HG02610 (cell line): ENCODE data around the gene SLC25A38.

Experiments used
- ATAC-seq: cut with Tn5 transposase; IDR thresholded peaks from one replicate; pipeline ENCODE4 v1.9.1; 2021; ENCODE audit warnings: mild to moderate bottlenecking, moderate library complexity; ENCODE audit not compliant: unreplicated experiment

Gene SLC25A38

GRCh38 chr3:39428745-39429201 is 45.6 kb downstream of the SLC25A38 start:
- no peak for ATAC-seq

DNA sequence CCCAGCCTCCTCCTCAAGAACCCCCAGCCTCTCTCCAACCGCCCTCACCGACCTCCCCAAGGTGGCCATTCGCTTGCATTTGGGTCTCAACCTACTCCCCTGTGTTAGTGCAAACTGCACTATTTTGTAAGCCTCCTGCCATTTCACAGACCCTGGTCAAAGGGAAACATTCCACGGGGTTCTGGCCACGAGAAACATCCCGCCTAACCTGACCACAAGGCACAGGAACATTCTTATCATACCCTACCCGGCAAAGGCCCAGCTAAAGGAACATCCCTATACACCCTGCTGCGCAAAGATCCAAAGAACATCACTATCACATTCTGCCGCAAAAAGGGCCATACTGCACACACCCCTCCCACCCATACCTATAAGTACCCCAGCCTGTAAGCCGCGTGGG is 46.3 kb downstream of the SLC25A38 start:
- no peak for ATAC-seq

DNA sequence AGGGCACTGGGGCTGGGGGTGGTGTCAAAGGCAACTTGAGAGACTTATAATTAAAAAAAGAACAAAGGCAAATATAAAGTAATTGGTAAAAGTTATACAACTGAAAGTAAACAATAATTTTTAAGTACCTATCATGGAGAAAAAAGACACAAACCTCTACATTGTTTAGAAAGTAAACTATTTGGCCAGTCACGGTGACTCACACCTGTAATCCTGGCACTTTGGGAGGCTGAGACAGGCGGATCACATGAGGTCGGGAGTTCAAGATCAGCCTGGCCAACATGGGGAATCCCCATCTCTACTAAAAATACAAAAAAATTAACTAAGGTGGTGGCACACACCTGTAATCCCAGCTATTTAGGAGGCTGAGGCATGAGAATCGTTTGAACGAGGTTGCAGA is 49.2 kb downstream of the SLC25A38 start:
- no peak for ATAC-seq

GRCh38 chr3:39433642-39434041 is 50.5 kb downstream of the SLC25A38 start:
- no peak for ATAC-seq

GRCh38 chr3:39434574-39434973 is 51.4 kb downstream of the SLC25A38 start:
- ATAC-seq, result peak; percentile 88

DNA sequence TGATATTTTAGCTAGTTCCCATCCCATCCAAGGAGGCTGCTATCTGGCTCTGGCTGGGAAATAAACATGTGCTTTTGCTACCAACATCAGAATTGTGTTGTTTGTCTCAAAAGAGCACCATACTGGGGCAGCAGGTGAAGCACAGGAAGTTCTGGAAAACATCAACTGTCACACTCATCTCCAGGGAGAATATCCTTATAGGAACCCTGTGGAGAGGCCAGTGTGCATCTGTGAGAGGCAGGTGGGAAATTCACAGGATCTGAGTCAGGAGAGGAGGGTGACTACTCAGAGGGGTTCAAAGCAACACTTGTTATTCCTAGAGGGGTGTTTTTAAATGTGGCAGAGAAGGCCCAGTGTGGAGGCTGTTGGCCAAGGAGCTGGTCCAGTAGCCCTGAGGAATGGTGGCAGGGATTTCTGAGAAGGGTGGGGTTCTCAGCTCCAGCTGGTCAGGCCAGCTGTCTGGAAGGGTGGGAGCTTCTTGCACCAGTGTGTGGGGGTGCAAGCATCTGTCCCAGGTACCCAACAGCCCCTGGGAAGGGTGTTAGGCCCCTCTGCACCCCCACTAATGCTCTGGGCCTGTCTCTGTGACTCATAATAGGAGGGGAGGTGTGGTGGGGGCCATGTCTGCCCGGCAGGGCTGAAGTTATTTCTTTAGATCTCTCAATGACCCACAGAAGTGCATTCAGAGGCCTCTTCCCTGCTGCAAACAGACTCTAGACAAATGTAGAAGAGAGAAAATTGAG is 52.0 kb downstream of the SLC25A38 start:
- ATAC-seq, result no peak

DNA sequence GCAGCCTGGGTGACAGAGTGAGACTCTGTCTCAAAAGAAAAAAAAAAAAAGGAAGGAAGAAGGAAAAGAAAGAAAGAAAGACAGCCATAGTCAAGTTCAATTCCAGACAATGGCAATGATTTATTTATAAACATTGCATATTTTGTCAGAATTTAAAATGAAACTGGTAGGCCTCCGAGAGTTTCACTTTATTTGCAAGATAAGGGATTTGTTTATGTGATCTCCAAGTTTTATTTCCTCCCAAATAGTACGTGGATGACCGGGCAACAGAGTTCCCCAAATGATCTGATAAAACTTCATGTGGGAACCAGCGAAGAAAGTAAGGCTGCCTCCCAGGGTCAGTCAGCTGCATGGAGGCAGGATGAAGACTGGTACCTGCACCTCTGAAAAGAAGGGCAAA is 55.7 kb downstream of the SLC25A38 start:
- ATAC-seq, result no peak

DNA sequence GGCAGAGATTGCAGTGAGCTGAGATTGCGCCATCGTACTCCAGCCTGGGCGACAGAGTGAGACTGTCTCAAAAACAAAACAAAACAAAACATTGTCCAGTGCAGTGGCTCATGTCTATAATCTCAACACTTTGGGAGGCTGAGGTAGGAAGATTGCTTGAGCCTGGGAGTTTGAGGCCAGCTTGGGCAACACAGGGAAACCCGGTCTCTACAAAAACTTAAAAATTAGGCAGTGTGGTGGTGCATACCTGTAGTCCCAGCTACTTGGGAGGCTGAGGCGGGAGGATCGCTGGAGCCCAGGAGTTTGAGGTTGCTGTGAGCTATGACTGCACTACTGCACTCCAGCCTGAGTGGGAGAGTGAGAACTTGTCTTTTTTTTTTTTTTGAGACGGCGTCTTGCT is 57.1 kb downstream of the SLC25A38 start:
- no peak for ATAC-seq

DNA sequence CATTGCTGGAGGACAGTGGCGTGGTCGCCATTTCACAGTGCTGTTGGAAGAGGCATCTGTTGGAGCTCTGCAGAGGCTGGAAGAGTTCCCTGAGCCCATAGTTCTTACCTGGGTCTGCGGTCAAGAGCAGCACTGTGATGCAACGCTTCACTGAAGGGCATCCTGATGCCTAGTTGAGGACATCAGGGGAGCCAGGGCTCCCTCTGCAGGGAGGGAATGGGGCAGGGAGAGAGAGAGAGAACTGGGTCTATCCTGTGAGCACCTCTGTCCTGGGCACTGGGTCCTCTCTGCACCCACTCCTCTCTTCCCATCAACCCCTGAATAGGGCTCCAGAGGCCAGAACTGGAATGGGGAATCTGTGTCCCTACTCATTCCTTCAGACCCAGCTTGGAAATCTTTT is 60.4 kb downstream of the SLC25A38 start:
- no peak for ATAC-seq

GRCh38 chr3:39445927-39446326 is 62.8 kb downstream of the SLC25A38 start:
- ATAC-seq, result no peak

DNA sequence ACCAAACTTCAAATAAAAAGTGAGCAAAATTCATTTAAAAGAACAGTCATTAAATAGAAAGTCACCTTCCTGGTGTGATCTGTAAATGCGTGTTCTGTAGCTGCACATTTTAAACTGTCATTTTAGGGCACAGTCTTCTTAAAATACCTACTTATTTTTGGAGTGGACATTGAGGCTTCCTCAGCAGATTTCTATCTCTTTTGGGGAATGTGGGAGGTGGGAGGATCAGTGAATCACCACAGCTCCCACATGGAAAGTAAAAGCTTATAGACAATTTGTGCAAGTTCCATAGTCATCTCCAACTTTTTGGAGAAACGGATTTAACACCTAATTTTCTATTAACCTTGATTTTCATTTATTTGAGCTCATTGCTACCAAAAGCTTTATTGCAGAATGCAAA is 63.3 kb downstream of the SLC25A38 start:
- ATAC-seq, result no peak
